AG04450 (cell line): ENCODE data around the gene VSTM2L. TPM values are rescaled to one million over a fixed set of nuclear protein-coding genes. Genes with fewer than 3 reads are reported as not detected.

Source experiments
- CTCF ChIA-PET: fragments of 300-600, 350-600 bp; formaldehyde crosslinking; extraction: SDS; loops from one replicate; lab custom pipeline; 2022; ENCODE audit warnings: antibody characterized with exemption, inconsistent platforms; lab: Charles Lee
- POLR2A ChIA-PET: fragments of 350-600 bp; formaldehyde crosslinking; extraction: SDS; loops from one replicate; lab custom pipeline; 2021; ENCODE audit warnings: antibody characterized with exemption, inconsistent platforms; lab: Yijun Ruan, JAX
- DNase-seq: peaks from one replicate; pipeline ENCODE4 v3.0.0-alpha.2; 2011; ENCODE audit warnings: low read depth, low spot score
- H3K27ac ChIP-seq: one replicate; pipeline ENCODE4 v1.5.1; 2012; ENCODE audit warnings: low read depth, low read length, control low read depth
- H3K27me3 ChIP-seq: one replicate; pipeline ENCODE4 v1.6.0; 2012; ENCODE audit warnings: low read length; ENCODE audit not compliant: control insufficient read depth, insufficient read depth
- H3K4me3 ChIP-seq: 2 replicates; pipeline ENCODE4 v1.5.1; 2011; ENCODE audit warnings: mild to moderate bottlenecking, low read depth, low read length, control low read depth
- H3K9me3 ChIP-seq: 2 replicates; pipeline ENCODE4 v1.5.1; 2012; ENCODE audit warnings: low read length; ENCODE audit not compliant: control insufficient read depth, insufficient read depth
- CTCF ChIP-seq: IDR thresholded peaks from 2 replicates; pipeline ENCODE4 v1.5.1; 2011; ENCODE audit warnings: low read depth, low read length, control low read depth, inconsistent platforms
- polyA plus RNA-seq: library from polyadenylated mRNA; depleted of rRNA; stranded (reverse); fragments of >200 nt; gene quantifications from 2 replicates; pipeline ENCODE4 v1.2.3, GENCODE V29; 2011

VSTM2L gene
- polyA plus RNA-seq, 1 experiment: 0.25 TPM

GRCh38 chr20:37987602-37988290 is 84.8 kb downstream of the VSTM2L start:
- ChIA-PET CTCF (interaction anchor here (0.8 to 1.6 kb wide), 3 partner anchors 69 to 423 kb away, joined by 3 to 5 read pairs (median 3); no protein-coding TSS in a partner anchor), POLR2A (no interaction called here)
- H3K9me3 ChIP-seq: no peaks in the 10 kb centered on the region
- H3K27ac ChIP-seq: no peak overlapping the region
- DNase-seq: no peak
- H3K27me3 ChIP-seq: no peaks in the 10 kb centered on the region
- no peak overlapping the region for H3K4me3 ChIP-seq
- TF ChIP-seq CTCF: no peak

GRCh38 chr20:37988306-37988954 is 85.5 kb downstream of the VSTM2L start:
- no peaks in the 10 kb centered on the region for H3K27me3 ChIP-seq
- no peaks in the 10 kb centered on the region for H3K9me3 ChIP-seq
- ChIA-PET POLR2A (no interaction called here), CTCF (interaction anchor here (1.3 to 1.6 kb wide), 2 partner anchors 233 to 424 kb away, joined by 3 to 5 read pairs; no protein-coding TSS in a partner anchor)
- DNase-seq: no peak
- no peak overlapping the region for H3K27ac ChIP-seq
- no peak for TF ChIP-seq CTCF
- no peak overlapping the region for H3K4me3 ChIP-seq

- H3K9me3 ChIP-seq: no peaks in the 10 kb centered on the region
- DNase-seq: no peak
- ChIA-PET POLR2A (interaction anchor here (1.6 kb wide), 1 partner anchor 44 kb away, joined by 3 read pairs; the partner anchor contains the start of genes RPRD1B and TTI1), CTCF (interaction anchor here (1.6 kb wide), 1 partner anchor 425 kb away, joined by 5 read pairs; no protein-coding TSS in a partner anchor)
- no peak for TF ChIP-seq CTCF
- no peaks in the 10 kb centered on the region for H3K27me3 ChIP-seq
- H3K4me3 ChIP-seq: no peak overlapping the region
- no peak overlapping the region for H3K27ac ChIP-seq
Observed at GRCh38 chr20:37989601-37990295, 86.8 kb downstream of the VSTM2L start.

GRCh38 chr20:37990571-37991151 is 87.7 kb downstream of the VSTM2L start:
- peak; percentile 59 for DNase-seq
- H3K4me3 ChIP-seq: no peak overlapping the region
- no peaks in the 10 kb centered on the region for H3K9me3 ChIP-seq
- no peak overlapping the region for H3K27ac ChIP-seq
- ChIA-PET POLR2A (interaction anchor here (1.6 kb wide), 1 partner anchor 43 kb away, joined by 3 read pairs; the partner anchor contains the start of genes RPRD1B and TTI1), CTCF (interaction anchor here (5.0 kb wide), 1 partner anchor 426 kb away, joined by 43 read pairs; no protein-coding TSS in a partner anchor)
- no peaks in the 10 kb centered on the region for H3K27me3 ChIP-seq
- no peak for TF ChIP-seq CTCF
